Epithelial cell of esophagus (primary cell): ENCODE data around the gene GADD45B.
"Not testable (repeated sequence)": the region's sequence is repeated elsewhere in the genome, so short reads cannot be mapped to it uniquely, and the experiment has no call there.

Source experiments
- DNase-seq: peaks from one replicate; pipeline ENCODE4 v3.0.0; 2010; ENCODE audit warnings: low read depth
- H3K4me3 ChIP-seq: 2 replicates; pipeline ENCODE4 v1.5.1; 2011; ENCODE audit warnings: mild to moderate bottlenecking, low read length, control low read depth
- CTCF ChIP-seq: IDR thresholded peaks from 2 replicates; pipeline ENCODE4 v1.5.1; 2011; ENCODE audit warnings: low read depth, mild to moderate bottlenecking, low read length, control low read depth, inconsistent platforms; ENCODE audit not compliant: insufficient read depth; ENCODE audit errors: missing control alignments

The GADD45B gene

GRCh38 chr19:2454199-2454961 lies 21.5 kb upstream of the GADD45B start:
- no peak overlapping the region for H3K4me3 ChIP-seq
- no peak for DNase-seq
- TF ChIP-seq CTCF: no peak

- DNase-seq: no peak
- TF ChIP-seq CTCF: no peak
- peak overlapping the region; percentile 85 for H3K4me3 ChIP-seq
Measured at GRCh38 chr19:2454962-2455850, 20.7 kb upstream of the GADD45B start.

GRCh38 chr19:2455851-2456570 lies 19.9 kb upstream of the GADD45B start:
- no peak for TF ChIP-seq CTCF
- DNase-seq: peak; percentile 25
- H3K4me3 ChIP-seq: peak overlapping the region; percentile 85

GRCh38 chr19:2457394-2458037 lies 18.4 kb upstream of the GADD45B start:
- peak overlapping the region; percentile 34 for H3K4me3 ChIP-seq
- no peak for TF ChIP-seq CTCF
- DNase-seq: no peak

GRCh38 chr19:2458054-2458453 lies 17.9 kb upstream of the GADD45B start:
- TF ChIP-seq CTCF: no peak
- H3K4me3 ChIP-seq: no peak overlapping the region
- no peak for DNase-seq

- not testable (repeated sequence) for H3K4me3 ChIP-seq, DNase-seq
Measured at GRCh38 chr19:2458776-2459175, 17.2 kb upstream of the GADD45B start.
